Natural killer cell treated with Interleukin-12 subunit alpha and Interleukin-12 subunit beta and Interleukin-15 and Interleukin-18, amount 100 ng/mL, for 72 hours (primary cell): ENCODE results near the gene DTX3L. TPM values are rescaled to one million over a fixed set of nuclear protein-coding genes. Genes with fewer than 3 reads are reported as not detected.

ENCODE experiments used
- ATAC-seq, 2 donors: fragments of 150-1000 bp; cut with Tn5 transposase in 1 of 2; sonication (Bioruptor Pico), chemical (Tn5 transposase) in 1 of 2; 2 replicates each; pipeline ENCODE4 v1.10.0; 2021
- DNase-seq: peaks from one replicate; pipeline ENCODE4 v3.0.0; 2022; ENCODE audit warnings: low spot score
- H3K27ac Mint-ChIP-seq, 2 donors: 1 replicate in 1 of 2; 2 replicates in 1 of 2; pipeline ENCODE4 v1.8.0; 2022; ENCODE audit warnings: mixed read lengths in 2 of 2, mild to moderate bottlenecking in 1 of 2, moderate library complexity in 1 of 2
- H3K27me3 Mint-ChIP-seq, 2 donors: 1 replicate in 1 of 2; 2 replicates in 1 of 2; pipeline ENCODE4 v1.8.0; 2022; ENCODE audit warnings: mixed read lengths in 2 of 2
- H3K36me3 Mint-ChIP-seq: one replicate; pipeline ENCODE4 v1.8.0; 2022; ENCODE audit warnings: mixed read lengths
- H3K4me1 Mint-ChIP-seq, 2 donors: 1 replicate in 1 of 2; 2 replicates in 1 of 2; pipeline ENCODE4 v1.8.0; 2022; ENCODE audit warnings: low read depth in 2 of 2, mixed read lengths in 2 of 2, mild to moderate bottlenecking in 1 of 2
- H3K4me3 Mint-ChIP-seq: one replicate; pipeline ENCODE4 v1.8.0; 2022; ENCODE audit warnings: mixed read lengths
- H3K9me3 Mint-ChIP-seq: 2 replicates; pipeline ENCODE4 v1.8.0; 2022; ENCODE audit warnings: mixed read lengths
- total RNA-seq, 2 donors: library from RNA; stranded (reverse); gene quantifications; one replicate each; pipeline ENCODE4 v1.2.3, GENCODE V29; 2022

DTX3L gene
- total RNA-seq, 2 donors from 2014 or later = 56.4 to 110 TPM

GRCh38 chr3:122576174-122576940 is 12.2 kb downstream of the DTX3L start:
- H3K27ac Mint-ChIP-seq = peak overlapping the region; percentile 97 to 98
- no peaks in the 10 kb centered on the region for H3K27me3 Mint-ChIP-seq
- H3K9me3 Mint-ChIP-seq = peaks cover 3% of the 10 kb centered on the region
- H3K4me1 Mint-ChIP-seq = peaks cover 40 to 53% of the 10 kb centered on the region in 2 donors
- peak overlapping the region; percentile 0 for H3K4me3 Mint-ChIP-seq
- ATAC-seq (no peak), DNase-seq (no peak)
- H3K36me3 Mint-ChIP-seq = peaks cover 24% of the 10 kb centered on the region

- peak; percentile 71 for DNase-seq
- Mint-ChIP-seq H3K9me3 (peaks cover 7% of the 10 kb centered on the region), H3K4me1 (peaks cover 43 to 60% of the 10 kb centered on the region in 2 donors), H3K27ac (peak within 1 kb of the TSS; percentile 97 to 98), H3K4me3 (peak within 1 kb of the TSS; percentile 98), H3K36me3 (peaks cover 31% of the 10 kb centered on the region), H3K27me3 (no peaks in the 10 kb centered on the region)
- peak; percentile 77 for ATAC-seq
These were observed 13.4 kb downstream of the DTX3L start, which contains the start of gene PARP15 for GRCh38 chr3:122577409-122578031. Gene PARP15 (plus strand): TSS chr3:122577650. CDS start chr3:122577668, 18 bp downstream.

GRCh38 chr3:122578069-122578740 is 14.1 kb downstream of the DTX3L start:
- Mint-ChIP-seq H3K27me3 (no peaks in the 10 kb centered on the region), H3K27ac (peak overlapping the region; percentile 97 to 98), H3K9me3 (peaks cover 7% of the 10 kb centered on the region), H3K36me3 (peaks cover 32% of the 10 kb centered on the region), H3K4me1 (peaks cover 42 to 57% of the 10 kb centered on the region in 2 donors), H3K4me3 (peak overlapping the region; percentile 98)
- ATAC-seq (peak in 1 of 2 donors; percentile 54), DNase-seq (no peak)

GRCh38 chr3:122580470-122580869 is 16.3 kb downstream of the DTX3L start:
- ATAC-seq = no peak
- Mint-ChIP-seq H3K4me1 (peaks cover 48 to 59% of the 10 kb centered on the region in 2 donors), H3K9me3 (peaks cover 7% of the 10 kb centered on the region), H3K27ac (no peak overlapping the region), H3K27me3 (no peaks in the 10 kb centered on the region), H3K4me3 (no peak overlapping the region), H3K36me3 (peaks cover 35% of the 10 kb centered on the region)
- DNase-seq = no peak

GRCh38 chr3:122581622-122582021 is 17.5 kb downstream of the DTX3L start:
- ATAC-seq (no peak), DNase-seq (no peak)
- H3K27ac Mint-ChIP-seq = peak overlapping the region; percentile 2 to 38
- peaks cover 45 to 59% of the 10 kb centered on the region in 2 donors for H3K4me1 Mint-ChIP-seq
- H3K36me3 Mint-ChIP-seq = peaks cover 35% of the 10 kb centered on the region
- no peaks in the 10 kb centered on the region for H3K27me3 Mint-ChIP-seq
- H3K9me3 Mint-ChIP-seq = peaks cover 7% of the 10 kb centered on the region
- no peak overlapping the region for H3K4me3 Mint-ChIP-seq

DNA sequence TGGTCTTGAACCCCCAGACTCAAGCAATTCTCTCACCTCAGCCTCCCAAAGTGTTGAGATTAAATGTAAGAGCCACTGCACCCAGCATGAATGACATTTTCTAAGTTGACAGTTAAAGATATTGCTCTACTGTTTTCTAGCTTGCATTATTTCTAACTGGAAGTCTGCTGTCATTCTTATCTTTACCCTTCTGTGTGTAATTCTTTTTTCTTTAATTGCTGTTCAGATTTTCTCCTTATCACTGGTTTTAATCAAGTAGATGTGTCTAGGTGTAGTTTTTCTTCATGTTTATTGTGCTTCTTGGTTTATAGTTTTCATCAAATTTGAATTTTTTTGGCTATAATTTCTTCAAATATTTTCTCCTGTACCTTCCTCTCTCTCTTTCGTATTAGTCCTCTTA is 18.3 kb downstream of the DTX3L start:
- Mint-ChIP-seq H3K27ac (peak overlapping the region; percentile 2 to 15), H3K27me3 (no peaks in the 10 kb centered on the region), H3K36me3 (peaks cover 35% of the 10 kb centered on the region), H3K4me3 (no peak overlapping the region), H3K4me1 (peaks cover 44 to 57% of the 10 kb centered on the region in 2 donors), H3K9me3 (peaks cover 7% of the 10 kb centered on the region)
- ATAC-seq (no peak), DNase-seq (no peak)

DNA sequence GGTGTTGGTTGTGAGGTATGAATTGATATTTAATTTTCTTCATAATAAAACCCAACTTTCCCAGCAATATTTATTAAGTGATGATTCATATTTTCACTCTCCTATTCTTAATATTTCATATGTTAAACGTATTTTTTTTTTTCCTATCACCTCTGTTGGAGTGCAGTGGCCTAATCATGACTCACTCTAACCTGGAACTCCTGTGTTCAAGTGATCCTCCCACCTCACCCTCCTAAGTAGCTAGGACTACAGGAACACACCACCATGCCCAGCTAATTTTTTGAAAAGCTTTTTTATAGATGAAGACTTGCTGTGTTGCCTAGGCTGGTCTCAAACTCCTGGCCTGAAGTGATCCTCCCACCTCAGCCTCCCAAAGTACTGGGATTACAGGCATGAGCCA is 22.0 kb downstream of the DTX3L start:
- ATAC-seq (no peak), DNase-seq (no peak)
- peaks cover 33% of the 10 kb centered on the region for H3K36me3 Mint-ChIP-seq
- peaks cover 54 to 56% of the 10 kb centered on the region in 2 donors for H3K4me1 Mint-ChIP-seq
- no peak overlapping the region for H3K4me3 Mint-ChIP-seq
- no peaks in the 10 kb centered on the region for H3K27me3 Mint-ChIP-seq
- H3K9me3 Mint-ChIP-seq = peaks cover 6% of the 10 kb centered on the region
- H3K27ac Mint-ChIP-seq = peak overlapping the region in 1 of 2 donors; percentile 87

GRCh38 chr3:122586773-122587485 is 22.8 kb downstream of the DTX3L start:
- ATAC-seq (peak in 1 of 2 donors; percentile 65), DNase-seq (no peak)
- Mint-ChIP-seq H3K4me1 (peaks cover 48% of the 10 kb centered on the region in 2 donors), H3K27me3 (no peaks in the 10 kb centered on the region), H3K36me3 (peaks cover 25% of the 10 kb centered on the region), H3K27ac (peak overlapping the region; percentile 5 to 34), H3K9me3 (no peaks in the 10 kb centered on the region), H3K4me3 (peak overlapping the region; percentile 19)

GRCh38 chr3:122587572-122587971 is 23.4 kb downstream of the DTX3L start:
- Mint-ChIP-seq H3K4me3 (no peak overlapping the region), H3K9me3 (no peaks in the 10 kb centered on the region), H3K4me1 (peaks cover 46 to 47% of the 10 kb centered on the region in 2 donors), H3K36me3 (peaks cover 19% of the 10 kb centered on the region), H3K27ac (peak overlapping the region in 1 of 2 donors; percentile 51), H3K27me3 (no peaks in the 10 kb centered on the region)
- no peak for ATAC-seq
- DNase-seq = no peak

DNA sequence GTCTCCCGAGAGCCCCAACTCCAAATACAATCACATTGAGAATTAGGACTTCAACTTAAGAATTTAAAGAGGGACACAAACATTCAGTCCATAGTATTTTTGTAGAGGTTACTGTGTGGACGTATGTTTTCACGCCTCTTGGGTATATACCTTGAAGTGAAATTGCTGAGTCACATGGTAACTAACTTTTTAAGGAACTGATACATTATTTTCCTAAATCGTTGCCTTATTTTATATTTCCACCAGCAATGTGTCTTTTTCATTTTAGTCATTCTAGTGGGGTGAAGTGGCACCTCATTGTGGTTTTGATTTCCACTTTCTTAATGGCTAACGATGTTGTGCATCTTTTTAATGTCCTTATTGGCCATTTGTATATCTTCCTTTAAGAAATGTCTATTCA is 25.2 kb downstream of the DTX3L start:
- peaks cover 31 to 37% of the 10 kb centered on the region in 2 donors for H3K4me1 Mint-ChIP-seq
- DNase-seq (no peak), ATAC-seq (peak in 1 of 2 donors; percentile 76)
- peaks cover 1% of the 10 kb centered on the region for H3K36me3 Mint-ChIP-seq
- peak overlapping the region; percentile 29 to 57 for H3K27ac Mint-ChIP-seq
- H3K27me3 Mint-ChIP-seq = no peaks in the 10 kb centered on the region
- peak overlapping the region; percentile 56 for H3K4me3 Mint-ChIP-seq
- H3K9me3 Mint-ChIP-seq = no peaks in the 10 kb centered on the region

- H3K9me3 Mint-ChIP-seq = no peaks in the 10 kb centered on the region
- no peak for ATAC-seq
- DNase-seq = no peak
- H3K27ac Mint-ChIP-seq = peak overlapping the region in 1 of 2 donors; percentile 14
- H3K4me3 Mint-ChIP-seq = peak overlapping the region; percentile 17
- H3K36me3 Mint-ChIP-seq = peaks cover 4% of the 10 kb centered on the region
- peaks cover 34% of the 10 kb centered on the region in 2 donors for H3K4me1 Mint-ChIP-seq
- no peaks in the 10 kb centered on the region for H3K27me3 Mint-ChIP-seq
These were observed 26.5 kb downstream of the DTX3L start for GRCh38 chr3:122590610-122591009.

GRCh38 chr3:122594025-122594424 is 29.9 kb downstream of the DTX3L start:
- ATAC-seq = no peak
- Mint-ChIP-seq H3K4me3 (no peak overlapping the region), H3K27ac (no peak overlapping the region)

GRCh38 chr3:122598151-122598550 is 34.0 kb downstream of the DTX3L start:
- peak overlapping the region in 1 of 2 donors; percentile 78 for H3K27ac Mint-ChIP-seq

More at GRCh38 chr3:122594025-122594424, 29.9 kb downstream of the DTX3L start:
- no peak for DNase-seq
- H3K9me3 Mint-ChIP-seq = peaks cover 2% of the 10 kb centered on the region
- peaks cover 9% of the 10 kb centered on the region for H3K36me3 Mint-ChIP-seq
- peaks cover 23 to 24% of the 10 kb centered on the region in 2 donors for H3K4me1 Mint-ChIP-seq
- no peaks in the 10 kb centered on the region for H3K27me3 Mint-ChIP-seq

More at GRCh38 chr3:122598151-122598550, 34.0 kb downstream of the DTX3L start:
- no peak for DNase-seq
- H3K27me3 Mint-ChIP-seq = no peaks in the 10 kb centered on the region
- peaks cover 2% of the 10 kb centered on the region for H3K9me3 Mint-ChIP-seq
- H3K4me3 Mint-ChIP-seq = peak overlapping the region; percentile 50
- peaks cover 9% of the 10 kb centered on the region for H3K36me3 Mint-ChIP-seq
- H3K4me1 Mint-ChIP-seq = peaks cover 33 to 41% of the 10 kb centered on the region in 2 donors
- no peak for ATAC-seq
